Activated naive CD4-positive, alpha-beta T cell treated with anti-CD3 and anti-CD28 coated beads, Interleukin-2, amount 50 U/mL, for 72 hours (primary cell): Measurements from ENCODE around the gene REXO1. TPM values are rescaled to one million over a fixed set of nuclear protein-coding genes. Genes with fewer than 3 reads are reported as not detected.

Source experiments
- ATAC-seq, 2 donors: fragments of 150-1000 bp; cut with Tn5 transposase; 2 replicates each; pipeline ENCODE4 v1.10.0; 2021; ENCODE audit warnings: mild to moderate bottlenecking in 2 of 2, moderate library complexity in 2 of 2
- DNase-seq, 2 donors: peaks; one replicate each; pipeline ENCODE4 v3.0.0; 2021 to 2022; ENCODE audit warnings: low spot score in 2 of 2
- H3K27ac Mint-ChIP-seq, 2 donors: one replicate each; pipeline ENCODE4 v1.8.0; 2022; ENCODE audit warnings: mild to moderate bottlenecking in 2 of 2, mixed read lengths in 2 of 2
- H3K36me3 Mint-ChIP-seq, 2 donors: one replicate each; pipeline ENCODE4 v1.8.0; 2022; ENCODE audit warnings: mixed read lengths in 2 of 2
- H3K9me3 Mint-ChIP-seq, 2 donors: one replicate each; pipeline ENCODE4 v1.8.0; 2022; ENCODE audit warnings: mixed read lengths in 2 of 2
- total RNA-seq, 2 donors: library from RNA; stranded (reverse); gene quantifications; one replicate each; pipeline ENCODE4 v1.2.3, GENCODE V29; 2022

REXO1 gene
- total RNA-seq, 2 donors from 2014 or later = 35.5 to 44.5 TPM

DNA sequence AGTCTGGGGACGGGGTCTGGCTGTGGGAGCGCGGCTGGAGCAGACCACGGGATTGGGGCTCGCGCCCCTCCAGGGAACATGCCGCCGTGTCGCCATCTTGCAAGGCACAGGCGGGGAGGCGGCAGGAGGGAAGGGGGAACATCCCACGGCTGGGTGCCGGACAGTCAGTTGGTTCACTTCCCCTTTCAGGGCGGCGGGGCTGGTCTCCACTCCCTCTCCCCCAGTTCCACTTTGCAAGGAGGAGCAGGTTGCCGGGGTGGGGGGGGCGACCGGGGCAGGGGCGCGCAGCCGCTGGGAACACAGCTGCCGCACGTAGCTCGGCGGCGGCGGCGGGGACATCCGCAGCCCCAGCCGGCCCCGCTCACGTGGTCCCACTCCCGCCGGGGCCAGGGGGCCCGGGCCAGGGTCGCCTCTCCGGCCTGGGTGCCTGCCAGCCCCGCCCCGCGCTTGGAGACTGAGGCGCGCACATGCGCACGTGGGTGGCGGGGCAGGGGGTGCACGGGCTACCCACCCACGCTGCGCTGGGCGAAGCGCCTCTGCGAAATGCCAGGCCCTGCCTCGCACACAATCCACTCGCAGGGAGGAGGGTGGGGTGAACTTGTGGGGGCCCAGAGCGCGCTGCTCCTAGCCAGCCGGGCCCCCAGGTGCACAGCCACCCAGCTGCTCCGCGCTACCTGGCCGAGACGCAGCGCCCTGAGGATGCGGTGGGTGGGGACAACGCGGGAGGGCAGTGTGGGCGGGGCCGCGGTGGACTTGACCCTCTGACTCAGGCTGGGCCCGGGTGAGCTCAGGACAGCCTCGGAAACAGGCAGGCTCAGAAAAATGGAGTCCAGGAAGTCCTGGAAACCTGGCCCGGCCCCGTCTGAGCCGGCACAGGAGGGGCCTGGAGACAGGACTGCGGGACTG lies 8.7 kb upstream of the REXO1 start:
- Mint-ChIP-seq H3K36me3 (peaks cover 0 to 3% of the 10 kb centered on the region in 2 donors), H3K9me3 (no peaks in the 10 kb centered on the region)
- DNase-seq = peak; percentile 56 to 89

DNA sequence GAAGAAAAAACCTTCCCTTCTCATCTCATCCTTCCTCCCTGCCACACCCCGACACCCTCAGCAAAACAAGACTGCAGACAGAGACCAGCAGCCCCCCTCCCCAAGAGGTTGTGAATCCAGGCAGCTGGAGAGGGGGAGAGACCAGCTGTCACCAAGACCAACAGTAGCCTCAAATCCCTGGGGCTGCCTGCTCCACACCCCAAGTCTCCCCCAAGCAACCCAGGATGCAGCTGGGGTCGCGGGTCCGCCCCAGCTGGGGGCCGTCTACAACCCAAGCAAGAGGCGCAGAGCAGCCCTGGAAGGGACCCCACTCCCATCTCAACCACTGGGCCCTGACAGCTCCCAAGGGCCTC lies 8.0 kb upstream of the REXO1 start:
- Mint-ChIP-seq H3K27ac (peak overlapping the region; percentile 29 to 81), H3K9me3 (no peaks in the 10 kb centered on the region), H3K36me3 (no peaks in the 10 kb centered on the region)
- ATAC-seq (no peak), DNase-seq (no peak)

More for the DNA sequence above, 8.7 kb upstream of the REXO1 start:
- H3K27ac Mint-ChIP-seq = peak overlapping the region in 1 of 2 donors; percentile 81
- peak; percentile 11 to 70 for ATAC-seq

DNA sequence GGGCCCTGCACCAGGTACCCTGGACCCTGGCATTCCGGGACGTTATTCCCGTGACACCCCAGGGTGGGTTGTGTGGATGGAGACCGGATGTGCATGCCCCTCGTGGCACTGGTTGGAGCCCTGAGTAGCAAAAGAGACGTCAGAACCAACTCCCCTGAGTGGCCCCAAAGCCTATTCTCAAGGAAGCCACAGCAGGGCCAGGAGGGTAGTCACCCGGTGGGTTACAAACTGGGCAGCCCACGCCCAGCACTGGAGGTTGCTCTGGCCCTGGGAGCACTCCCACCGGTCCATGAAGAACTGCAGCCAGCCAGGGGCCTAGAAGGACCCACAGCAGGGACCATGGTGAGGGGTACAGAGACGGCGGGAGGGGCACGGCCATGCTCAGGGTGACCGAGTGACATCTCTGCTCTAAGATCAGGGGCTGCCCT lies 7.6 kb upstream of the REXO1 start:
- H3K27ac Mint-ChIP-seq = peak overlapping the region; percentile 68 to 81
- no peaks in the 10 kb centered on the region for H3K9me3 Mint-ChIP-seq
- no peak for DNase-seq
- H3K36me3 Mint-ChIP-seq = no peaks in the 10 kb centered on the region
- peak; percentile 14 to 30 for ATAC-seq

DNA sequence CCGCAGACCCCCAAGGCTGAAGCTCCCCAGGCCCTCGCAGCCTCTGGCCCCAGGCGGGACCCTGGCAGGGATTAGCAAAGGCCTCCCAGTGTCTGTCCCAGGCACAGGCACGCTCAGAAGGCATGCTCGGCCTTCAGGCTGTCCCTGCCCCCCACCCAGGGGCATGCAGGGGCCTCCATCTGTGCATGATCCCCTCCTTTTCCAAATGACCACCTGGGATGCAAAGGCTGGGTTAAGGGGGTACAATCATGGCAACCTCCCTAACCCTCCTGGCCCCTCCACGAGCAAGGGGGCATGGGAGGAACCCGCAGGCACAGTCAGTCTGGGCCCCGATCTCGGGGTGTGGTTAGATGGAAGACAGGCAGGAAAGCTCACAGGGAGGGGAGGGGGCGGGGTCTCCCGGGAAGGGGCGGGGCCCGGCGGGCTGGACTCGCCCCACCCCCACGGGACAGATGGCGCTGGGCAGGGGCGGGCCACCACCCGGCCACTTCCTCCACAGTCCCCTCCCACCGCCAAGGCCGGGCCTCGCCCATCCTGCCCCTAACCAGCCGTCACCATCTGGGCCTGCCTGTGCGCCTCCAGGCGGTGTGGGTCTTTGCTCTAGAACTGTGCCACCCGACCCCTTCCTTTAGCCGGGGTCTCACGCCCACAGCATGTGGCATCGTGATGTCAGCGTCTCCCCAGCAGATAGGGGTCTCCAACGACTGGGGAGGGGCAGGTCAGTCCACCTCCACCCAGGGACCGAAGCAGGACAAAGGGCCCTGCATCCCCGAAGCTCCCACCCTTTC lies 7.0 kb upstream of the REXO1 start:
- ATAC-seq (peak; percentile 80 to 84), DNase-seq (peak; percentile 88 to 91)
- Mint-ChIP-seq H3K9me3 (no peaks in the 10 kb centered on the region), H3K27ac (peak overlapping the region; percentile 68 to 81), H3K36me3 (no peaks in the 10 kb centered on the region)

DNA sequence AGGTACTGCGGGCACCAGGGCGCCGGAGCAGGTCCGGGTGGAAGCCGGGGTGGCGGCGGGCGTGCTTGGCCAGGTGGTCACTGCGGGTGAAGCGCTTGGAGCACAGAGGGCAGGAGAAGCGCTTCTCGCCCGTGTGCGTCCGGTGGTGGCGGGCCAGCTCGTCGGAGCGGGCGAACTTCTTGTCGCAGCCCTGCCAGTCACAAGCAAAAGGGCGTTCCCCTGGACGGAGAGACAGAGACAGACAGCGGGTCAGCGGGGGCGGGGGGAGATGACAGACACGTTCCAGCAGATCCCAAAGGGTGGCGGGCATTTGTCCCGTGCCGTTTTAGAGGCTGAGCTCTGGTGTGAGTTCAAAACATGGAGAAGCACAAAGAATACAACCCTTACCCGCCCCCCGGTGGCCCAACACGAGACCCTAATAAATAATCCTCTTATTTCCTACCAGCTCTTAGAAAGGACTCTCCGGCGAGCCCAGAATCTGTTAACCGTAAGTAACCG lies 6.3 kb upstream of the REXO1 start:
- no peaks in the 10 kb centered on the region for H3K36me3 Mint-ChIP-seq
- H3K9me3 Mint-ChIP-seq = no peaks in the 10 kb centered on the region
- ATAC-seq = no peak
- no peak for DNase-seq
- peak overlapping the region; percentile 41 to 55 for H3K27ac Mint-ChIP-seq

DNA sequence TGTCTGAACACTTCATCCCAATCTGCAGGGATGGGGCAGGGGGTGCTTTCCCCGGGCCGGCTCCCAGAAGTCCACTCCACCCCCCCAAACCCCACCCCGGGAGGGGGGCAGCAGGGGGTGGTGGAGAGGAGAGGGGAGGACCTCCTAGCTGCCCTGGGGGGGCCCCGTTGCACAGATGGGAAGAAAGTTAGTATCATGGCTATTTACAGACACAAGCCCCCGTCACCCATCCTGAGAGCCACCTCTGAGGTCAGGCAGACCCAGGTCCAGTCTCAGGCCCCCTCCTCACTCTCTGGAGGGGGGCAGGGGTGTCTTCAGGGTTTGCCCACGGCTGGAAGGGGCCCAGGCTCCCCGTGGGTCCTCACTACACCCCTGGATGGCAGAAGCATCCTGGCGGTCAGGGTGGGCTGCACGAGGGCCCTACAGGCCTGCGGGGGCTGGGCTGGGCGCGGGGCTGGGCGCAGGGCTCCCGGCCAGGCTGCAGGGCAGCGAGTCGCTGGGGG lies 5.8 kb upstream of the REXO1 start:
- Mint-ChIP-seq H3K36me3 (no peaks in the 10 kb centered on the region), H3K27ac (no peak overlapping the region), H3K9me3 (no peaks in the 10 kb centered on the region)
- DNase-seq (no peak), ATAC-seq (no peak)

DNA sequence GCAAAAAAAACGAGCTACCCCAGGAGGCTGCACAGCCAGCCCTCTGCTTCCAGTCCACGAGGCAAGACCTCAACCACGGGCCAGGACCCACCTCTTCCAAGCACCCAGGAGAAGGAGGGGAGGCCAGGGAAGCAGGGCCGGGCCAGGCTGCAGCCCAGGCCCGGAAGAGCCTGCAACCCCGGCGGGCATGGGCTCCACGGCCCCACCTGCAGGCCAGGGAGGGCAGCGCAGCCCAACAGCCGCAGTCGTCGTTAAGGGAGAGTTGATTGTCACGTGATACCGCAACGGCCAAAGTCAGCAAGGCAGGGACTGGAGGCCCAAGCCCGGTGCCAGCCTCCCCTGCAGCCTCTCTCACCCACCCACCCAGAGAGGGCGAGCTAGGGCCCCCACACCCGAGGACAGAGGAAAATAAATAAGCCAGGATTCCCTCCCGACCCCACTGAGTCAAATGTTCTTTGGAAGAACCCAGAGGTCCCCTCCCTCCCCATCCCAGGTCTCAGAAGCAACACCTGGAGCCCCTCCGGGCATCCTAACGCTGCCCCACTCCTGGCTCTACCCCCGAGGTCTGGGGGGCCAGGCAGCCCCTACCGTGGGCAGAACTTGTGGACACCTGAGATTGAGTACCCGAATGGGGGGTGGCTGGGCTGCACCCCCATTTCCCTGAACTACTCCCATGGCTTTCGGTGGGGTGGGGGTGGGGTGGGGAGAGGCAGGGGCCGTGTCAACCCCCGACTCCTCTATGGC lies 5.2 kb upstream of the REXO1 start:
- DNase-seq = peak; percentile 83 to 97
- Mint-ChIP-seq H3K36me3 (no peaks in the 10 kb centered on the region), H3K9me3 (no peaks in the 10 kb centered on the region), H3K27ac (peak overlapping the region; percentile 73 to 94)
- ATAC-seq = peak; percentile 13 to 18

DNA sequence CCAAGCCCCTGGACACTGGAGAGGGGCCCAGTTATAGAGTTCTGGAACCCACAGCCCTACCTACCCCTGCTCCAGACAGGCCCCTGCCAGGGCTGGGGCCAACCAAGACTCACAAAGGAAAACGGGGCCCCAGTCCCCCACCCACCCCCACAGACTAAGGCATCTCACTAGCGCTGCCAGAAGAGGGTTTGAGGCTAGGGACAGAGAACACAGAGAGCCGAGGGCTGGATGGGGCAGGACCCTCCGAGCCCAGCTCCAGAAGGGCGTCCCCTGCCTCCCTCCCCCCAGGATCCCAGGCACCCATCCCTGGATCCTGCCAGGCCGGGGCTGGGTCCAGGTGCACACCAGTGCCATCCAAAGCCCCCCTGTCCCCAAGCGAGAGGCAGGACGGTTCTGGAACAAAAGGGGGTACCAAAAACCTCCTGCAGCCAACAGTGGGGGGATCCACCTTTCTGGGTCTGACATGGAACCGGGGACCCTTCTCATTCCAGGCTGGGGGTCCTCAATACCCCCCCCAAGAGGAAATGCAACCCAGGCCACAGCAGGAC lies 4.4 kb upstream of the REXO1 start:
- peak overlapping the region in 1 of 2 donors; percentile 73 for H3K27ac Mint-ChIP-seq
- DNase-seq (no peak), ATAC-seq (no peak)
- peaks cover 1 to 3% of the 10 kb centered on the region in 2 donors for H3K36me3 Mint-ChIP-seq
- no peaks in the 10 kb centered on the region for H3K9me3 Mint-ChIP-seq

DNA sequence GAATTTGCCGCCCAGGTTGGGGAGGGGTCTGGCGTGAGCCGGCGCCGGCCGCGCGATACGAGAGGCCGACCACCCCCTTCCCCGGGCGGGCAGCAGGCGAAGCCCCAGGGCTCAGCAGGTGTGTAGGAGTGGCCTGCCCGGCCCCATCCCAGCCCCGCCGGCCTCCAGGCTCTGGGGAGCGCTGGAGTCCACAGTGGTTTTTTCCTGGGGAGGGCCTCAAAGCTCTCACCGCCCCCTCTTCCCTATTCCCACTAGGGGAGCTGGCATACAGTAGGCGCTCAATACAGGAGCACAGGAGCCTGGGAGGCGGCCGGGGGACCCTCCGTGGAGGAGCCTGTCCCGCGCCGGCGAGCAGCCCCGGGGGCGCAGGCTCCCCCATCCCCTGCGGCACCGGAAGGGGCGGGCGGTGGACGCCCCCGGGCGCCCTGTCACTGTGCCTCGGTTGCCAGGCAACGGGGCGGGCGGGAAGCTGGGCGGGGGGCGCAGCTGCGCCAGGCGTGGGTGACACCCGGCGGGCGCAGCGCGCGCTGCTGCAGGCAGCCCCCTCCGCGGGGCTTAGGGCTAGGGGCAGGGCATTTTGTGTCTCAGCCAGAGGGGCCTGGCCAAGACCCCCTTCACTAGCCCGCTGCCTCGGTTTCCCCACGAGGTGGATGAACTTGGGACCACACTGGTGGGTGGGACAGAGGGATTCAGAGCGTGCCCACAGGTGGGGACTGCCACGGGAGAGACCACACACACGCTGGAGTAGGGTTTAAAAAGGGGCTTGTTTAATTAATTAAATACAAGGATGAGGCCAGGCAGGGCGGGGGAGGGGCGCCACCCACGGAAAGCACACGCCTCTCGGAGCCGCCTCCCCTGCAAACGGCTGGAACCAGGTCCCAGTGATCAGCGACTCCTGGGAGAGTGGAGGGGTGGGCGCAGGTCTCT lies 3.6 kb upstream of the REXO1 start:
- peak in 1 of 2 donors; percentile 3 for ATAC-seq
- H3K9me3 Mint-ChIP-seq = no peaks in the 10 kb centered on the region
- peak in 1 of 2 donors; percentile 54 for DNase-seq

DNA sequence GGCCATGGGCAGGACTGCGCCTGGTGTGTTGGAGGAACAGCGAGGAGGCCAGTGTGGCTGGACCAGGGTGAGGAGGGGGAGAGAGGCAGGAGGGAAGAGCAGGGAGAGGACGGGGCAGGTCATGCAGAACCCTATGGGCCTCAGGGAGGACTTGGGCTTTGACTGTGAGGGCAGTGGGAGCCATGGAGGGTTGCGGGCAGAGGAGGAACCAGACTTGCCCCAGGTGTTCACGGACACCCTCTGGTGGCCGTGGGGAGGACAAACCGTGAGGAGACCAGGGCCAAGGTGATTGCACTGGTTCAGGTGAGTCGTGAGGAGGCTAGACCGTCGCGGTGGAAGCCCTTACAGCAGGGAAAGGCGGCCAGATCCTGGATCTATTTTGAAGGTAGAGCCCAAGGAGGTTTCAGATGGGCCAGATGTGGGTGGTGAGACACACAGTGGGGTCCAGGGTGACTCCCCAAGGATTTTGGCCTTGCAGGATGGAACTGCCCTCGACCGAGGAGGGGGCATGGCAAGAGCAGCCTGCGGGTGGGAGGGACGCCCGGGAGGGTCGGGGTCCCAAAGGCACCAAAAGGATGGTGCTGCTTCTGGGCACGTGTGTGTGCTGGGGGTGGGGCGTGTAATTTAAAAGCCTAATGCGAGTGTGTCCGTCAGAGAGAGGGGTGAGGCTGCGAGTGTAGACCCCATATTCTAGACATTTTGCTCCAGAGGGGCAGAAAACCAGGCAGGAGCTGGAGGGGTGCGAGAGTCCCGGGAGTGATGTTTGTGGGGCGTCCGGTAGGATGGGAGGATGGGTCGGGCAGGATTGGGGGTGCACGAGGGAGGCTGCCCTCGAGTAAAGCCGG lies 2.7 kb upstream of the REXO1 start:
- Mint-ChIP-seq H3K27ac (peak overlapping the region; percentile 70 to 81), H3K9me3 (no peaks in the 10 kb centered on the region), H3K36me3 (peaks cover 10 to 11% of the 10 kb centered on the region in 2 donors)
- DNase-seq = no peak
- ATAC-seq = no peak

More for the DNA sequence above, 3.6 kb upstream of the REXO1 start:
- peaks cover 8 to 10% of the 10 kb centered on the region in 2 donors for H3K36me3 Mint-ChIP-seq
- H3K27ac Mint-ChIP-seq = no peak overlapping the region

DNA sequence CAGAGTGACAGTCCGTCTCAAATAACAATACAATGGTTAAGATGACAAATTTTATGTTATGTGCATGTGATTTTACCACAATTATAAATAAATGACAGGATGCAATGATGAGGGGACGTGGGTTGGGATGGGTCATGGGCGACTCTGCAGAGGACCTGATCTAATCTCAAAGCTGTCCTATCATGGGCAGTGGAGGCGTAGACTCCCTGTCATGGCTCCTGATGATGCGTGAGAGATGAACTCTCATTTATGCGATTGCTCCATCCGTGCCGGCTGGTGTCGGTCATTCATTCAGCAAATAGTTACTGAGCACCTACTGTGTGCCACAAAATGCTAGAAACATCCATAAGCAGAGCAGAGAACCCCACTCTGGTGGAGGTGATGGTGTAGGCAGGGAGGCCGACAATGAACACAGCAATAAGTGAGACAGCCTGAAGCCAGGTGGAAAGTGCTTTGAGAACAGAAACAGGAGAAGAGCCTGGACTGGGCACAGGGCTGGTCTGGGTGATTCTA lies 1.7 kb upstream of the REXO1 start:
- no peaks in the 10 kb centered on the region for H3K9me3 Mint-ChIP-seq
- no peak for DNase-seq
- H3K36me3 Mint-ChIP-seq = peaks cover 10 to 14% of the 10 kb centered on the region in 2 donors
- H3K27ac Mint-ChIP-seq = peak overlapping the region in 1 of 2 donors; percentile 9
- no peak for ATAC-seq

DNA sequence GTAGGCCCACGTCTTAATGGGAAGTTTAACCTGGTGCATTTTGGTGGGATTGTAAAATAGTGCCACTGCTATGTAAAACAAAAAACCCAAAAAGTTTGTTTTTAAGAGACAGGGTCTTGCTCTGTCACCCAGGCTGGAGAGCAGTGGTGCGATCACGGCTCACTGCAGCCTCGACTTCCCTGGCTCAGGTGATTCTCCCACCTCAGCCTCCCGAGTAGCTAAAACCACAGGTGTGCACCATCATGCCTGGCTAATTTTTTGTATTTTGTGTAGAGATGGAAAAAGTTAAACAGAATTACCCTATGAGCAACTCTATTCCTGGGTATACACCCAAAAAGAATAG lies 820 bp upstream of the REXO1 start:
- peak overlapping the region; percentile 89 to 92 for H3K27ac Mint-ChIP-seq
- H3K36me3 Mint-ChIP-seq = peaks cover 10 to 14% of the 10 kb centered on the region in 2 donors
- DNase-seq (no peak), ATAC-seq (no peak)
- H3K9me3 Mint-ChIP-seq = no peaks in the 10 kb centered on the region

DNA sequence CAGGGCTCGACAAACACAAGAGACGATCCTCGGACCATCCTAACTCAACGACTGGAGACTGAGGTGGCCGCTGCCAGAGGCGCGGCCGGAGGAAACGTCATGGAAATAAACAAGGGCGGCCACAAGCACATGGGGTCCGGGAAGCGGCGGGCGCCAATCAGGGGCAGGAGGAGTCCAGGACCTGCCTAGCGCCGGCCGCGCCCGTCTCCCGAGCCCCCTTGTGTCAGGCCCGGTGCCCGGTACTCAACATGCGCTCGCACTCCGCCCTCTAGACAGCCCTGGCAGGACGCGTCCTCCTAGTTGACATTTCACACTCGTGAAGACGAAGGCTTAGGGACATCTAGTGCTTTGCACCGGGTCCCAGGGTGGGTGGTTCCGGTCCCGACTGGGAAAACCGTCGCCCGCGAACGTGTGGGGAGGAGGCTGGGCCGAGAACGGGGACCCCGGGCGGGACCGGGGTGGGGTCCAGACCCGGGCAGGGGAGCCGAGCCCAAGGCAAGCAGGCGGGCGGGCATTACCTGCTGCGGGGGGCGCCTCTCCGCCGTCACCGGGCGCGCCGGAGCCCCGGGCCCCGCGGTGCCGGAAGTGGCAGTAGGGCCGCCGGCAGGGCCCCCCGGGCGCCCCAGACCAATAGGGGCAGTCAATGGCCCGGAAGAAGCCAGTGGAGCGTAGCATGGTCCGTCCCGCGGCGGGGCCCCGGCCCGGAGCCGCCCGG lies 442 bp downstream of the REXO1 start:
- H3K9me3 Mint-ChIP-seq = no peaks in the 10 kb centered on the region
- ATAC-seq = peak in 1 of 2 donors; percentile 57
- peak overlapping the region; percentile 92 to 98 for H3K27ac Mint-ChIP-seq
- peaks cover 10 to 14% of the 10 kb centered on the region in 2 donors for H3K36me3 Mint-ChIP-seq
- DNase-seq = no peak

DNA sequence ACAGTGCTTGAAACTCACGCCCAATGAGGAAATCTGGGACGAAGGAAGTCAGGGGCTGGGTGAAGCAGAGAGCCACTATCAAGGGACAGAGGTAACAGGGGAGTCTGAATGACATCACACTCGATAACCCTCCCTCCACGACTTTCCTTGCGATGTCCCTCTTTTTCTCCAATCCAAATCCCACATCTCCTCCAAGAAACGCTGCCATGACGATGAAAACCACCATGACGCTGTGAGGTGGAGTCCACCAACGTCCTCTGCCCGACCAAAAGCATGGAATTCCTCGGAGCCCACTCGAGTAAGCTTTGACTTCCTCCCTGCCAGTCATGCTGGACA lies 967 bp downstream of the REXO1 start:
- H3K27ac Mint-ChIP-seq = peak overlapping the region; percentile 92 to 98
- peaks cover 10 to 14% of the 10 kb centered on the region in 2 donors for H3K36me3 Mint-ChIP-seq
- no peak for DNase-seq
- ATAC-seq = no peak
- H3K9me3 Mint-ChIP-seq = no peaks in the 10 kb centered on the region
